ENCODE measurements around the gene RNF43. TPM values are rescaled to one million over a fixed set of nuclear protein-coding genes. Genes with fewer than 3 reads are reported as not detected.
A peak's percentile ranks its signal among the peaks of the same experiment; 100 is the strongest.

The RNF43 gene
- total RNA-seq, 4 donors from 2014 or later = 1.5 to 8.5 (median 4.1) TPM; not detected in 1

DNA sequence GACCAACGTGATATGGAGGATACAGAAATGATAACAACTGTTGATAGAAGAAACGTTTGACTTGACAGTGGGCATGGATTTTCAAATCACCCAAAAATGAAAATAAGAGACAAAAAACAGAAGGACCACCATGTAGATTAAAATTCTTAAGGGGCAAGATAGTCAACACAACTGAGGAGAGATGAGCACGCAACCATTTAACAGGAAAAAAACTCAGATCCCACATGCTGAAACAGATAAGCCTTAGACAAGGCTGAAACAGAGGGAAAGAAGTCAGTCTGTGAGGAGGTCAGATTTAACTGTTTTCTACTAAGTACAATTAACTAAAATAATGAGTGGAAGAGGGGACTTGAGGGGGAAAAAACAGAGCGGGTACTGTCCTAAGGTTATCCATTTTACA lies 21.2 kb downstream of the RNF43 start:
- H3K9me3 ChIP-seq = no peaks in the 10 kb centered on the region
- H3K4me3 ChIP-seq = no peak overlapping the region
- no peaks in the 10 kb centered on the region for H3K27me3 ChIP-seq
- H3K27ac ChIP-seq = no peak overlapping the region
- no peaks in the 10 kb centered on the region for H3K4me1 ChIP-seq
- DNase-seq = no peak
- H3K36me3 ChIP-seq = no peaks in the 10 kb centered on the region
- intact Hi-C loops (cut with DNase I; ENCODE audit: low total_unique reads) = no loop called here
- no peak for TF ChIP-seq POLR2A (IDR thresholded peaks at IDR 0.05)
- no peak for TF ChIP-seq CTCF (IDR thresholded peaks at IDR 0.05)

DNA sequence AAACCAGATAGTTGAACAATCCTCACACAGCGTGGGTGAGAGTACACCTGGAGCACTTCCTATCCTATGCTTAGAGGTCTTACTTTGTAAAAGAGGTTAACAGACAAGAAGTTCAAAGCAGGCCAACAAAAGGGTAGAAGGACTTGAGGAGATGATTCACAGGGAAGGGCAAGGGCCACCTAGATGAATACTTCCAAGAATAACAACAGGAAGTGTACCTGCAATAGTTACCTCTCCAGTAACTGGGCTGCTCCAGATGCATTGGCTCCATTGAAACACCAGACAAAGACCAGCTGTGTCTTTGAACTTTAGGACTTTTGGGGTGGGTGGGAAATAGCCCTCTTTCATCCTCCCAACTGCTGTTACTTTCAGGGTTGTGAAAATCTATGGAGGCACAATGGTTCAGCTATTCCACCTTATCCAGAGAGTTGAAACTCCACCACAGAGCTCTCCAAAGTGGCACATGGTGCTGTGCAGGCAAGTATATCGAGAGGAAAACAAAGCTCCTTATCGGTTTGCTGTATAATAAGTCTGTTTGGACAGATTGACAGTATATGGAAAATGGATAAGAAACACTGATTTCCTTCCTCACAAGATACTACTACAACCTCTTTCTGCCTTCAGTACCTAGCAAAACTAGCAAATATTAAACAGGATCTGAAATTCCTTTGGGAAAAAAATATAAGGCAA lies 22.7 kb downstream of the RNF43 start:
- TF ChIP-seq CTCF (IDR thresholded peaks at IDR 0.05) = no peak
- intact Hi-C loops (cut with DNase I; ENCODE audit: low total_unique reads) = no loop called here
- no peaks in the 10 kb centered on the region for H3K9me3 ChIP-seq
- no peak for DNase-seq
- no peaks in the 10 kb centered on the region for H3K36me3 ChIP-seq
- H3K27me3 ChIP-seq = no peaks in the 10 kb centered on the region
- H3K27ac ChIP-seq = no peak overlapping the region
- H3K4me3 ChIP-seq = no peak overlapping the region
- H3K4me1 ChIP-seq = no peaks in the 10 kb centered on the region

DNA sequence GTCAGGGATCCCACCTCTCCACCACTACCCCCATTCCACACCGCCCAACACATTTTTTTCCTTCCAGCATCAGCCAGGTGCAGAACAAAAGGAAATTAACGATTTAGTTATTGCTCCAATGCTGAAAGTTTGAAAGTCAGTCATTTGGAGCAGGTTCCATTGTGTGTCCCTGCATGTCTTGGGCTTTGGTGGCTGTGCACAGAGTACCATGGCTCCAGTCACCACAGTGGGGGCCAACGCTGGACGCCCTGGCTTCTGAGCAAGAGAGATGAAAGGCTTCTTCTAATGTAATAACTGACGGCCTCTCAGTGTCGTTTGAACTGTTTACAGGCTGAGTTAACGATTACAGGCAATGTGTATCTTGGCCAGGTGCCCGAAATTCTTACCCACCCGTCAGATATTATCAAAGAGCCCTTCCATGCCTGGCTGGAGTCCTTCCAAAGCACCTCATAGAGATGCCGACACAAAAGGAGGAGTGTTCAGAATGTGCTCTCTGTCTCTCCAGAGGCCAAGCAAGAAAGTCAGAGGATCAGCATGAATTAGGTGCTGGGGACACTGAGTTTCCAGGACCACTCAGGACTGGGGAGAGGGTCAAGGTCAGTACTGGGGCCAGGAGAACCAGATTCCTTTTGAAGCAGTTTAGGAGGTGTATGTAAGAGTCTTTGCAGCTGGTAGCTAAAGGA lies 25.9 kb downstream of the RNF43 start:
- H3K27ac ChIP-seq = no peak overlapping the region
- H3K27me3 ChIP-seq = no peaks in the 10 kb centered on the region
- H3K9me3 ChIP-seq = no peaks in the 10 kb centered on the region
- DNase-seq = peak in 1 of 2 donors; percentile 19
- H3K4me3 ChIP-seq = no peak overlapping the region
- H3K4me1 ChIP-seq = no peaks in the 10 kb centered on the region
- TF ChIP-seq CTCF (IDR thresholded peaks at IDR 0.05) = no peak
- intact Hi-C loops (cut with DNase I; ENCODE audit: low total_unique reads) = no loop called here
- H3K36me3 ChIP-seq = no peaks in the 10 kb centered on the region

DNA sequence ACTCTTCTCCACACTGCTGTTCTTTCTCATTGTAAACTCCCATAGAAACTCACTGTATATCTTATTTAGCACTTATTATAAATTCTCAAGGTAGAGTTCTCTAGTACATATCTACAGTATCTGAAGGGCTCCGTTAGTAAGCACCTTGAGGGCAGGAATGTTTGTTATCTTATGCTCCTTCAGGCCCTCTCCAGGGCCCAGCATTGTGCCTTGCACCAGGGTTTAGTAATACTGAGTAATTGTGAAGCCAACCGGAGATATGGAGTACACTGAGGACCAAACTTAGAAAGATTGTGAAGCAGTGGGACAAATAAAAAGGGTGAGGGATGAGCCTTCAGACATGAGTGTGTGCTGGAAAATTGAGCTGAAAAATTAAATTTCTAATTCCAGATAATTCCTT lies 26.4 kb downstream of the RNF43 start:
- Histone ChIP-seq H3K36me3 (no peaks in the 10 kb centered on the region), H3K27me3 (no peaks in the 10 kb centered on the region), H3K9me3 (no peaks in the 10 kb centered on the region), H3K27ac (no peak overlapping the region), H3K4me1 (no peaks in the 10 kb centered on the region), H3K4me3 (no peak overlapping the region)
- TF ChIP-seq POLR2A (IDR thresholded peaks at IDR 0.05) = no peak
- TF ChIP-seq CTCF (IDR thresholded peaks at IDR 0.05) = no peak
- intact Hi-C loops (cut with DNase I; ENCODE audit: low total_unique reads) = no loop called here
- no peak for DNase-seq

GRCh38 chr17:58388302-58389190 lies 28.8 kb downstream of the RNF43 start:
- Histone ChIP-seq H3K27me3 (no peaks in the 10 kb centered on the region), H3K9me3 (no peaks in the 10 kb centered on the region), H3K36me3 (no peaks in the 10 kb centered on the region), H3K4me1 (no peaks in the 10 kb centered on the region), H3K4me3 (no peak overlapping the region), H3K27ac (no peak overlapping the region)
- intact Hi-C loops (cut with DNase I; ENCODE audit: low total_unique reads) = no loop called here
- TF ChIP-seq POLR2A (IDR thresholded peaks at IDR 0.05) = no peak
- TF ChIP-seq CTCF (IDR thresholded peaks at IDR 0.05) = no peak
- no peak for DNase-seq
